GM19099 (cell line): ENCODE results near the gene TRMU.

Experiments used
- POLR2A ChIP-seq: IDR thresholded peaks from 3 replicates; pipeline ENCODE4 v1.6.1; 2011; ENCODE audit warnings: low read depth; ENCODE audit not compliant: insufficient read length; ENCODE audit errors: extremely low read depth

Gene TRMU

GRCh38 chr22:46366801-46367706 is 31.5 kb downstream of the TRMU start:
- TF ChIP-seq POLR2A: no peak

DNA sequence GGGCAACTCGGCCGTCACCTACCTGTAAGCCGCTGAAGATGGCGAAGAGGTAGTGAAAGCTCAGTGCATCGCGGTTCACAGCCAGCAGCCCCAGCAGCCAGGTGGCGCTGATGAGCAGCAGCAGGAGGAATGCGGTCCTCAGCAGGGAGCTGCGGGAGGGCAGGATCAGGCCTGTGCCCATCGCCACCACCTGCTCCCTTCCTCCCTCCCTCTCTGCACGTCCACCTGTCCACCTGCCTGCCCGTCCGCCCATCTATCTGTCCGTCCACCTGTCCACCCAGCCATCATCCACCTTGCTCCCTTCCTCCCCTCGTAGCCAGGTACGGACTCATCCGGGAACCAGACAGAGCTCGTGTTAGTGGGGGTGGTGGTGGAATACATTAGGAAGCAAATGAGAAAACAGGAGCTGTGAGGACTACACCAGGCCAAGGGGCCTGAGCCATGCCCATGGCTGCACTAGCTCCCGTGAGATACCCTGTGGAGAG is 32.2 kb downstream of the TRMU start:
- TF ChIP-seq POLR2A: no peak

GRCh38 chr22:46368422-46368821 is 32.9 kb downstream of the TRMU start:
- TF ChIP-seq POLR2A: no peak

- TF ChIP-seq POLR2A: no peak
Measured at GRCh38 chr22:46368871-46369715, 33.6 kb downstream of the TRMU start.

- TF ChIP-seq POLR2A: no peak
Measured at GRCh38 chr22:46369716-46370583, 34.4 kb downstream of the TRMU start.

DNA sequence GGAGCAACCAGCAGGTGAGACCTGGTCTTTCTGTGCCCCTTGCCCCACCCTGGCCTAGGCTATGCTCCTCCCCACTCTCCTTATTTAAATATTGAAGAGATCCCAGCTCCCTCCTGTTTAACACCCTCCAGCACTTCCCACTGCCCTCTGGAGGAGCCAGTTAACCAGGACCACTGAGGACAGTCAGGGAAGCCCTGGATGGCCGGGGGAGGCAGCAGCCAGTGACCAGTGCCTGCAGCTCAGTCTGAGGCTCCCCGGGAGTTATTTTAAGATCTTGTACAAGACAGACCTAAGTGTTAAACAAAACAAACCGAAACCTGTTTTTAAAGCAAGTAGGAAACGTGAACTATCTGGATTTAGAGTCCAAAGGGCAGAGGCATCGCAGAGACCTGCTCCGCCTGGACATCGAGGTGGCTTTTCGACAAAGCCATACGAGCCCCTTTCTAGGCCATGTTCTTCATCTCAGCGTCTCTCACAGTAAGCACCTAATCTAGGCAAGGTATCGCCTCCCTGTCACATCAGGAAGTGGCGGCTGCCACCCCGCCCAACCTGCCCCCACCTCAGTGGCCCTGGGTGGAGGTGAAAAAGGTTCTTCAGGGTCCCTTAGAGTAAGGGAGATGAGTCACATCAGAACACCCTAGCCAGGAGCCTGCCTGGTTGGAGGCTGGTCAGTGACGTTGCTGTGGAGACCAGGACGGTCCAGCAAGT is 35.2 kb downstream of the TRMU start:
- TF ChIP-seq POLR2A: no peak

DNA sequence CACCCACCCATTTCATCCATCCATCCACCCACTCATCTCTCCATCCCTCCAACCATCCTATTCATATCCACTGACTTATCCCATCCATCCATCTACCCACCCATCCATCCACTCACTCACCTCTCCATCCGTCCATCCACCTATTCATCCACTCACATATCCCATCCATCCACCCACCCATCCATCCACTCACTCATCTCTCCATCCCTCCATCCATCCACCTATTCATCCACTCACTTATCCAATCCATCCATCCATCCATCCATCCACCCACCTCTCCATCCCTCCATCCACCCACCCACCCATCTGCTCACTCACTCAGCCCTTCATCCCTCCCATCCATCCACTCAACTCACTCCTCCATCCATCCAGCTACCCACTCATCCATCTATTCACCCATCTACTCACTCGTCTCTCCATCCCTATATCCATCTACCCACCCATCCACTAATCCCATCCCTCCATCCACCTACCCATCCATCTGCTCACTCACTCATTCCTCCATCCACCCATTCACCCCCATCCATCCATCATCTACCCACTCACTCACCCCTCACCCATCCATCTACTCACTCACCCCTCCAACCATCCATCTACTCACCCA is 36.2 kb downstream of the TRMU start:
- no peak for TF ChIP-seq POLR2A

- no peak for TF ChIP-seq POLR2A
Measured at GRCh38 chr22:46372686-46373085, 37.2 kb downstream of the TRMU start.

DNA sequence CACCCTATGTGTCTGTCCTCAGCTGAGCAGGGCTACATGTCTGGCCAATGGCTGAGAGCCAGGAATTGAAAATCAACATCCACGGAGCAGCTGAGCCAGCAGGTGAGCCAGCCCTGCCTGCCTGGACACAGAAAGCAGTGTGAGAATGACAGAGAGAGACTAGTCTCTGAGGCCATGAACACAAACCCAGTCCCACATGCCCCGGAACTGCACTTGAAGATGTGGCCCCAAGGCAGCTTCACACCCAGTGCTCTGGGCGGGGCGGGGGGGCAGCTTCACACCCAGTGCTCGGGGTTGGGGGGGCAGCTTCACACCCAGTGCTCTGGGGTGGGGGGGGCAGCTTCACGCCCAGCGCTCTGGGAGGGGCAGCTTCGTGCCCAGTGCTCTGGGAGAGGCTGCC is 37.6 kb downstream of the TRMU start:
- TF ChIP-seq POLR2A: no peak

DNA sequence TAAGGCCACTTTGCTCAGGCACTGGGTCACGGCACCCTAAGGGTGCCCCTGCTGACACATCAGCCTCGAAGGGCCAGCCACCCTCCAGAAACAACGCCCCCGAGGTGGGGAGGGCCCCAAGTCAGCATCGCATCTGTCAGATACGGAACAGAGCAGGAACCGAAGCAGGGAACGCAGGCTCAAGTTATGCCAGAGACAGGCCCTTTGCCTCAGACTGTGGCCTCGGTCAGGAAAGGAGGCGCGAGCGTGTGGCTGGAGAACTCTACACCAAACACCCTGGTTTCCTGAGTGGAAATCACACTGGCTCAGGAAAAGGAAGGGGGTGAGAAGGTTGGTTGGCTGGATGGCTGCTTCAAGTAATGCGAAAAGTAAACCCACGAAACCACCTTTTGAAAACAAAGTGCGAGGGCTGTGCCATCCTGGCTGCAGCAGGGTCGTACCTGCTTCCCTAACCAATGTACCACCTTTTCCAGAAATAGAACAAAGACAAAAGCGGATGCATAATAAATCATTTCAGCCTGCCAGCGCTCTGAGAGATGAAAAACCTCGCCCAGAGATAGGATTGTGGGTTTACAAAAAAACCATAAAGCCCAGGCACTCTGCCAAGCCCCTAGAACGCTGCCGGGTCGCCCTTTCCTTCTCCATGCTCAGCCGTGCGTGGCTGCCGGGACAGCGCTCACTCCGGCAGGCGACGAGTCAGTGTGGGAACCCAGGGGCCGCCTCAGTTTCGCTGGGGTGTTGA is 38.6 kb downstream of the TRMU start:
- TF ChIP-seq POLR2A: no peak

DNA sequence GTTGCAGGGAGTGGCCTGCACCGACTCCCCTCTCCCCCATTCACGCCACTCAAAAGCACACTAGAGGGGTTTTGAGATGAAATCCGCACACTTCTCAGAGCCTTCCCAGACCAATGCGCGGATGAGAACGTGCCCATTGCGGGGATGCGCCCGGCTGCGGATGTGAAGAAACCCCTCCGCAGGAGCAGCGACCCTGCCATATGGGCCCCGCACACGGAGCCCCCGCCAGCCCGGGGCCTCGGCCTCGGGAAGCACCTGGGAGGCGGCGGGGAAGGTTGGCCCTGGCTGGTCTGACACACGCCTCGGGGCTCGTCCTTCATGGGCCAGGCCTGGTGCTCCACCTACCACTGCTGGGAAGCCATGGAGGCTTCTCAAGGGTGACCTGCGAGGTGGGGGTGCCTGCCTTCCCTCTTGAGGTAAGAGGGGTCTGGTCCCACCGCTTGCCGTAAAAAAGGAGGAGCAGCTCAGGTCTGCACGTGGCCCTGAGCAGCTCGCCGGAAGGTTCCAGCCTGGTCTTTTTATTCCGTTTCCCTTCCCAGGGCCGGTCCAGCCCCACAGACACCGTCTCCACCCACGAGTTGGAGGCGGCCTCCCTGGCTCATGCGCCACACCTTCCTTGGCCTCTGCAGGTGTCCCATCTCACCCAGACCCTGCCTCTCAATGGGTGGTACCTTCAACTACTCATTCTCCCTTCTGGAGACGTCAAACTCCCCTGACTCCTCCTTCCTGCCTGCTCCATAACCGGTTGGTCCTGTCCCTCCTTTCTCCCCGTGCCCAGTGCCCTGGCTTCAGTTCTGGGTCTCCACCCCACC is 39.4 kb downstream of the TRMU start:
- no peak for TF ChIP-seq POLR2A

DNA sequence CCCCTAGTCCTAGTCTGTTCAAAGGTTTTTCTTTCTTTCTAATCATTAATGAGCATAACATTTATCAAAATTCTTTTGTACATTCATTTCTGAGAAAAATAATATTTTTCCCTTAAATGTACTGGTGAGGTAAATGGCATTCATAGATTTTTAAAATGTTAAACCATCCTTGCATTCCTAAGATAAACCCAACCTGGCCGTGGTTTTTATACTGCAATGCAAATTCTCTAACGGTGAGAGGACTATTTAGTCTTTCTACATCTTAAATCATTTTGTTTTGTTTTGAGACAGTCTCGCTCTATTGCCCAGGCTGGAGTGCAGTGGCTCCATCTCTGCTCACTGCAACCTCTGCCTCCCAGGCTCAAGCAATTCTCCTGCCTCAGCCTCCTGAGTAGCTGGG is 40.6 kb downstream of the TRMU start:
- no peak for TF ChIP-seq POLR2A
